ENCODE measurements around the gene CARD19.

CARD19 gene

GRCh38 chr9:93064392-93065134 lies 31.5 kb upstream of the CARD19 start:
- no peak for DNase-seq

DNA sequence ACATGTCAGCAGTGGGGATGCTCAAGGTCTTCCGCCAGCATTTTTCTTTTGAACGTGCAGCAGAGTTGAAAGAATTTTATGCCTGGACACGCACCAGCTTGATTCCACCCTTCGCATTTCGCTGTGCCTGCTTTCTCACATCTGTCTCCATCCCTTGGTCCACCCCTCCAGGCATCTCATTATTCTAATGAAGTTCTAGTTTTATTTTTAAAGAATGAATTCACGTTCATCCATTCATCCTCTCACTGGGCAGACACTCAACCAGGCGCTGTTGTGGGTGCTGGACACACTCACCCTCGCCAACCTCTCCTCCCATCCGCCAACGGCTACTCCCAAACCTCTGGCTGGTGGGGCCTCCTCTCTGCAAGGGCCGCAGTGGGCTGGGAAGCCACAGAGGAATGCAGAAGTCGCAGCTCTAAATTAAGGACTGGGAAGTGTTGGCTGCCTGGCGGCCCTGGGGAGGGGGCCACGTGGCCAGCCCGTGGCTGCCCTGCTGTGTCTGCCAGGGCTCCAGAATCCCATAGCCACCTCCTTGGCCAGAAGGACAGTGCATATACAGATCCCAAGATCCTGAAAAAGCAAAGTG lies 30.8 kb upstream of the CARD19 start:
- no peak for DNase-seq

- no peak for DNase-seq
Measured at GRCh38 chr9:93066978-93067603, 28.9 kb upstream of the CARD19 start.

GRCh38 chr9:93068956-93069355 lies 27.1 kb upstream of the CARD19 start:
- DNase-seq = no peak

- no peak for DNase-seq
Measured at GRCh38 chr9:93071464-93071863, 24.6 kb upstream of the CARD19 start.

- no peak for DNase-seq
Measured at GRCh38 chr9:93072383-93072795, 23.6 kb upstream of the CARD19 start.

DNA sequence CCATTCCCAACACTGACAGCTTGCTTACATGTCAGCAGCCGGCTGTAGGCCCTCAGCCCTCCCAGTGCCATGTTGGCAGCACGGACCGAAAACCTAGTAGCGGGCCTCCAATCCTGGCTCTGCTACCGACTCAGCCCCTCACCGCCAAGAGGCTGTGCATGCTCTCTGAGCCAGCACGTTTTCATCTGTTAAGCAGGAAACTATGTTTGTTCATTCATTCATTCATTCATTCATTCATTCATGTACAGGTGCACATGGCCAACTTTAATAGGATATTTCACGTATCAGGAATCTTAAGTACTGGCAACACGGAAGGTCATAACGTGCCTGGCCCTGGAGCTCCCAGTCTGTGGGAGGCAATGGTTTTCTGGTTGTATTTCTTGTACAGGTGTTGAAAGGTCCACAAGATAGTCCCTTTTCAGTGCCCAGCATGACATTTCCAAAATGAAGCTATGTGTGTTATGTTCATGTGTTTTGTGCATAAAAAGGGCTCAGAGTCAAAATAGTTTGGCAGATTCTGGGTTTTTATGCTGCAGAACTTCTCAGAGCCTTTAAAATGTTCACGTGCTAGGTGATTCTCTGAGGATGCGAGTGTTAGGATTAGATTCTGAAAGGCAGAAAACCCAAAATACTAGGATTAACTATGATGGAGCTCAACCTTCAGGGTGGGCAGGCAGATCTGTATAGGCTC lies 19.8 kb upstream of the CARD19 start:
- no peak for DNase-seq

DNA sequence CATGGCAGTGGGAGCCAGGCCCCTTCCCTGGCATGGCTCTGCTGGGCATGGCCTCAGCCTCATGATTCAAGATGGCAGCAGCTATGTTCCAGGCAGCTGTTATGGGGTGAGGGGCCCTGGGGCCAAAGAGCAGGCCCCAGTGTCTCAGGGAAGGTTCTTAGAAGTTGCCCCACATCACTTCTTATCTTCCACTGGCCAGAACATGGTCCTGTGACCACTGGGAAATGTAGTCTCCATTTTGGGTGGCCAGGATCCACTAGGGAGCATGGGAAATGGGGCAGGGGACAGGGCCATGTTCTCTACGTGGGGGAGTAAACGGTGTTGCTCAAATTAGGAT lies 19.3 kb upstream of the CARD19 start:
- DNase-seq = no peak

GRCh38 chr9:93077367-93077766 lies 18.6 kb upstream of the CARD19 start:
- DNase-seq = no peak

DNA sequence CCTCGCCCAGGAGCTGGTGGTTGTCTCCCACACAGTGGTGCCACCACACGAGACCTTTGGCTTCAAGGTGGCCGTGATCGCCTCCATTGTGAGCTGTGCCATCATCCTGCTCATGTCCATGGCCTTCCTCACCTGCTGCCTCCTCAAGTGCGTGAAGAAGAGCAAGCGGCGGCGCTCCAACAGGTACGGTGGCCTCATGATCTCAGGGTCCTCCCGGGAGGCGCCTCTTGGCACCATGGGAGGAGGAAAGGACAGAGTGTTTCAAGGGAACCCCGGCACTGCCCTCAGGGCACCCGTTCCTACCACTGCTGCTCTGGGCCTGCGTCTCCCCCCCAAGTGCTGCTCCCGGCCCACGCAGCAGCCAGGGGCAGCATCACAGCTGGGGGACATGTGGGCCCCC lies 18.2 kb upstream of the CARD19 start:
- DNase-seq = no peak

DNA sequence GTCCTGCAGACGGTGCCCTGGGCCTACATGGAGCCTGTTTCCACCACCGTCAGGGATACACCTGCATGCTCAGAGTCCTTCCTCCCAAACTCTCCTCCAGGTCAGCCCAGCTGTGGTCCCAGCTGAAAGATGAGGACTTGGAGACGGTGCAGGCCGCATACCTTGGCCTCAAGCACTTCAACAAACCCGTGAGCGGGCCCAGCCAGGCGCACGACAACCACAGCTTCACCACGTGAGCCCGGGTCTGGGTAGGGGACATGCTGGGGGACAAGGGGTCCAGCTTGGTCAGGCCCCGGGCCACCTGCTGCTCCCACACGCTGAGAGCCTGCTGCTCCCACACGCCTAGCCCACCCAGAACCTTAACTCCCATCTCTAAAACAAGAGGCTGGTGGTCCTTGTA lies 16.6 kb upstream of the CARD19 start:
- no peak for DNase-seq

DNA sequence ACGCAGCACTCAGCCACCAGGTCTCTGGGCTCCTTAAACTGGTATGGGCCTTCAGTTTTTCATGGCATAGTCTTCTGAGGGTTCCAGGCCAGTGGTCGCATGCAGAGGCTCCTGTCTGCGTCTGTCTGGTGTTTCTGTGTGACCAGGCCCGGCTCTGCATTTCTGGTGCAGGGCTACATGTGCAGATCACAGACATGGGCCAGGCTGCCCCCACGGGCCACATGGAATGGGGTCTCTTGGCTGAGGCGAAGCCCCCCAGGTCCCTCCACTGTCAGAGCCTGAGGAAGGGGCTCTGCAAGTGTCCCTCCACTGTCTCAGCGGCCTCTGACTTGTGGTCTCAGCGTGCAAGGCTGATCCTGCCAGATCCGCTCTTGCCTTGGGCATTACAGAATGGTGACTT lies 15.6 kb upstream of the CARD19 start:
- DNase-seq = no peak

DNA sequence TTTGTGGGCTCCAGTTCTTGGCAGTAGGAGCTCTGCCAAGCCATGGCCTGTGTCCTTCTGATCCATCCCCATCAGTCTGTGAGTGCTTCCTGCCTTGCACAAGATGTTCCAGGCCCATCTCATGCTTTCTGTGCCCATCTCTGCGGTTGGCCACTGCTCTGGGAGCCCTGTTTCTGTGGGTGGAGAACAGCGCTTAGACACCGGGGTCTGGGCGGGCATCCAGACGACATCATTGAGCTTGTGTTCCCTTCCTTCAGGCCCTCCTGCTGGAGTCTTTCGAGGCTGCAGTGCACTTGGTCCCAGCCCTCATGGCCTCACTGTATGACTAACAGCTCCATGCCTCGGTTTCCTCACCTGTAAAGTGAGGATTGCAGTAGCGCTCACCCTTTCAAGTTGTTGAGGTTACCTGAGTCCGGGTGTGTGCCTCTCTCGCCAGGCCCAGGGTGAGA lies 14.9 kb upstream of the CARD19 start:
- DNase-seq = no peak

DNA sequence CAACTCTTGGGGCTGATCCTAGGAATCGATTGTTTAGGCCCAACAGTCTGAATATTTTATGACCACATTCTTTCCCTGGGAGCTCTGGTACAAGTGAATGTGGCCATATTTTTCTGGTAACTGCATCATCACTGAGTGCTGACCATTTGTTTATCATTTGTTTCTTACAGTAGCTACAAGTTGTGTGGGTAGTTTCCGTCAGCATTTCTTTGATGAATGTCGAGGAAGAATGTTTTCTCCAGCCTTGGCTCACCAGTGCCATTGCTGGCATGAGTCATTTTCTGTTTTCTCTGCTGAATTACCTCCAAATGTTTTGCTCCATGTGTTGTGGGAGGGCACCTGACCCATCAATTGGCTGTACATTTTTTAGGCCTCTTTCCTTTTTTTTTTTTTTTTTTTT lies 14.1 kb upstream of the CARD19 start:
- peak; percentile 48 for DNase-seq

DNA sequence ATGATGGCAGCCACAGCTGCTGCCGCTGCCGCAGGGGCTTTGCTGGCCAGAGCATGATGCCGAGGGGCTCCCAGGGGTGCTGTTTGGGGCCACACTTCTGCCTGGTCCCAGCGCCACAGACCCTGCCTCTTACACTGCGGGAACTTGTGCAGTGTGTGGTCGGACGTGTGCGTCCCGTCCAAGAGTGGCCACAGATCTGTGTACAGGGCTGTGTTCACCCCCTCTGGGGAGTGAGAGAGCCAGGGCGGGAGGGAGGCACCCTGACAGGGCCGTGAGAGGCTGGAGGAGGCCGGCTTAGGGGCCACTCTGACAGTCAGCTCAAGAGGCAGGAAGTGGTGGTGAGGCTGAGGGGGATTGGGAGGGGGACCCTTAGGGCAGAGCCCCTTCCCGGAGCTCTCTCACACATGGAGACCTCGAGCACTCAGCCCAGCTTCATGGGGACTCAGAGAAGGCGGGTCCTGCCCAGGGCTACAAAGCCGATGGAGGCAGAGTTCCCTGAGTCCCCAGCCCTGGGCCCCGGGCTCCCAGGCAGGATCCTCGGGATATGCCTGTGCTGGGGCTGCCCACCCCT lies 13.1 kb upstream of the CARD19 start:
- DNase-seq = no peak

- no peak for DNase-seq
Measured at GRCh38 chr9:93083592-93084470, 12.2 kb upstream of the CARD19 start.

DNA sequence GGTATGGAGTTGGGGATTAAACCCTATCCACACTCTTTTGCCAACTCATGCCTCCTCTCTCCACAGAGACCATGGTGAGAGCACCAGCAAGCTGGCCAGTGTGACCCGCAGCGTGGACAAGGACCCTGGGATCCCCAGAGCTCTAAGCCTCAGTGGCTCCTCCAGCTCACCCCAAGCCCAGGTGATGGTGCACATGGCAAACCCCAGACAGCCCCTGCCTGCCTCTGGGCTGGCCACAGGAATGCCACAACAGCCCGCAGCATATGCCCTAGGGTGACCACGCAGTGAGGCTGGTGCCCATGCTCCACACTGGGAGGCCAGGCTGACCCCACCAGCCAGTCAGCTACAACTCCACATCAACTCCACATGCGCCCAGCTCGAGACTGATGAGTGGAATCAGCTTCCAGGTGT lies 11.5 kb upstream of the CARD19 start:
- no peak for DNase-seq

GRCh38 chr9:93085676-93086075 lies 10.3 kb upstream of the CARD19 start:
- no peak for DNase-seq

DNA sequence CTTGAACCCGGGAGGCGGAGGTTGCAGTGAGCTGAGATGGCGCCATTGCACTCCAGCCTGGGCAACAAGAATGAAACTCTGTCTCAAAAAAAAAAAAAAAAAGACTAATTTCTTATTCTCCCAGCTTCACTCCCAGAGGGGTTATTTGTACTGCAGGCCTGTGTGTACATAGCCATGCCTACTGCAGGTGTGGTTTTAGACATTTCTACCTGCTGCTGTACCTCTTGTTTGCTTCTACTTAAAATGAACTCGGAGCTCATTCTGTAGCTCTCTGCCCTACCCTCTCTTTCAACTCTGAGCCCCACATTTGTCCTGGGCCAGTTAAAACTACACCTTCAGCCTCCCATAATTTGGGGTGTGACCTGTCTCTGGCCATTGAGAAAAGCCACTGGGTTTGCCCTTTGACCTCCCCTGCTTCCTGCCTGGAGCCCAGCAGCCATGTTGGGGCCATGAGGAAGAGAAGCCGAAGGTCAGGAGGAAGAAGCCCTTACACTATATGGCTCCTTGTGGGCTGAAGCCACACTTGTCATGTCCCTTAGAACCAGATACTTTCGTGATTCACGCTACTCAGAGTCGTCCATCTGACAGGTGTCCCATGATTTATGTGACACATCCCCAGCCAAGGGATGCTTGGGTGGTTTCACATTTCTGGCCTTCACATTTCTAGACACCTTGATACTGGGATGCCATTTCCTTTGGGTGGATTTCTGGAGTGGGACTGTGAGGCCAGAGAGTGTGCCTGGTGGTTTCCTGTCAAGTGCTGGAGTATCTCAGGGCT lies 9.4 kb upstream of the CARD19 start:
- DNase-seq = no peak

- DNase-seq = no peak
Measured at GRCh38 chr9:93087971-93088655, 7.9 kb upstream of the CARD19 start.

DNA sequence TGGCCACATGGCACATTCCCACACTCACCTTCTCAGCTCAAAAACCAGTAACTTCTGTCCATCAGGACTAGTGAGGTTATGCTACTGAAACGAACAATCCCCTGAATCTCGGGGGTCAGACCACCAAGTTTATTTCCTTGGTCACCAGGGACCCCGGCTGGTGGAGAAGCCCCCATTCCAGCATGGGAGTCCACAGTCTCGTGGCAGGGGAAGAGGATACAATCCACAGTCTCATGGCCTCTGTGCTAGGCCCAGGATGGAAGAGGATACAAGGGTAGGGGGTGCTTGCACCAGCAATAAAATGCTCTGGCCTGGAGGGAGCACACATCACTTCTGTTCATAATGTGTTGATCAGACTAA lies 7.4 kb upstream of the CARD19 start:
- DNase-seq = no peak
